Neuronal stem cell (in vitro differentiated cells): ENCODE results near the gene KAZN.

Source experiments
- DNase-seq: peaks from one replicate; pipeline ENCODE4 v3.0.0-alpha.2; 2013; ENCODE audit warnings: low spot score
- H2AFZ ChIP-seq: one replicate; pipeline ENCODE4 v1.6.1; 2013; ENCODE audit warnings: mild to moderate bottlenecking, low read length, inconsistent platforms
- H2AK5ac ChIP-seq: 2 replicates; pipeline ENCODE4 v1.6.1; 2013; ENCODE audit warnings: low read depth, mild to moderate bottlenecking, inconsistent platforms, low read length, moderate library complexity, mixed read lengths
- H2BK120ac ChIP-seq: 2 replicates; pipeline ENCODE4 v1.6.1; 2013; ENCODE audit warnings: low read depth, mild to moderate bottlenecking, inconsistent platforms, low read length, moderate library complexity, mixed read lengths
- H2BK12ac ChIP-seq: one replicate; pipeline ENCODE4 v1.6.1; 2013; ENCODE audit warnings: low read length, inconsistent platforms
- H2BK15ac ChIP-seq: 2 replicates; pipeline ENCODE4 v1.6.1; 2013; ENCODE audit warnings: mild to moderate bottlenecking, low read length, inconsistent platforms, mixed read lengths
- H2BK5ac ChIP-seq: one replicate; pipeline ENCODE4 v1.6.1; 2013; ENCODE audit warnings: inconsistent platforms, mild to moderate bottlenecking, low read length, moderate library complexity
- H3K14ac ChIP-seq: one replicate; pipeline ENCODE4 v1.6.1; 2013; ENCODE audit warnings: low read length, inconsistent platforms
- H3K18ac ChIP-seq: 2 replicates; pipeline ENCODE4 v1.6.1; 2013; ENCODE audit warnings: low read length, inconsistent platforms
- H3K23ac ChIP-seq: 2 replicates; pipeline ENCODE4 v1.6.1; 2013; ENCODE audit warnings: low read depth, mild to moderate bottlenecking, mixed read lengths, low read length, inconsistent platforms; ENCODE audit not compliant: poor library complexity
- H3K27ac ChIP-seq: replicated peaks from 3 replicates; pipeline ENCODE4 v1.5.1; 2013; ENCODE audit warnings: low read length, inconsistent platforms
- H3K27me3 ChIP-seq, 3 experiments: 2 replicates each; pipeline ENCODE4 v1.6.1; 2013; ENCODE audit warnings: low read length in 3 of 3, mild to moderate bottlenecking in 2 of 3, inconsistent platforms in 1 of 3, low read depth in 1 of 3, mixed read lengths in 1 of 3, moderate library complexity in 1 of 3; ENCODE audit not compliant: control insufficient read depth in 3 of 3, insufficient read depth in 3 of 3
- H3K36me3 ChIP-seq, 2 donors: replicated peaks in 1 of 2; 2 replicates each; pipeline ENCODE4 v1.6.1; 2013; ENCODE audit warnings: low read length in 2 of 2; ENCODE audit not compliant: control insufficient read depth in 2 of 2, insufficient read depth in 2 of 2
- H3K4ac ChIP-seq: 2 replicates; pipeline ENCODE4 v1.6.1; 2013; ENCODE audit warnings: inconsistent platforms, mild to moderate bottlenecking, low read length, moderate library complexity
- H3K4me1 ChIP-seq, 2 donors: 1 replicate in 1 of 2; 2 replicates in 1 of 2; pipeline ENCODE4 v1.6.1; 2013; ENCODE audit warnings: low read length in 2 of 2, low read depth in 1 of 2; ENCODE audit not compliant: control insufficient read depth in 2 of 2, insufficient read depth in 1 of 2
- H3K4me2 ChIP-seq: one replicate; pipeline ENCODE4 v1.6.1; 2013; ENCODE audit warnings: mild to moderate bottlenecking, low read length, inconsistent platforms; ENCODE audit not compliant: insufficient read depth, poor library complexity, severe bottlenecking
- H3K4me3 ChIP-seq, 2 donors: 2 replicates each; pipeline ENCODE4 v1.5.1; 2013; ENCODE audit warnings: low read length in 2 of 2, mild to moderate bottlenecking in 2 of 2, inconsistent platforms in 1 of 2, moderate library complexity in 1 of 2
- H3K79me1 ChIP-seq: one replicate; pipeline ENCODE4 v1.6.1; 2013; ENCODE audit warnings: low read depth, mild to moderate bottlenecking, inconsistent platforms, low read length, moderate library complexity
- H3K9ac ChIP-seq: one replicate; pipeline ENCODE4 v1.6.1; 2013; ENCODE audit warnings: mild to moderate bottlenecking, low read depth, low read length, inconsistent platforms; ENCODE audit not compliant: poor library complexity
- H3K9me3 ChIP-seq, 2 donors: replicated peaks in 1 of 2; 2 replicates each; pipeline versions ENCODE3 to v1.6.1; 2013; ENCODE audit warnings: low read length in 2 of 2, mild to moderate bottlenecking in 2 of 2, inconsistent platforms in 1 of 2, low read depth in 1 of 2, mixed read lengths in 1 of 2, moderate library complexity in 1 of 2; ENCODE audit not compliant: control insufficient read depth in 2 of 2, insufficient read depth in 1 of 2
- H4K8ac ChIP-seq: one replicate; pipeline ENCODE4 v1.6.1; 2013; ENCODE audit warnings: low read depth, mild to moderate bottlenecking, inconsistent platforms, low read length, moderate library complexity
- H4K91ac ChIP-seq: one replicate; pipeline ENCODE4 v1.6.1; 2013; ENCODE audit warnings: low read length, low read depth, mild to moderate bottlenecking, inconsistent platforms; ENCODE audit not compliant: poor library complexity
- WGBS, 2 donors: extraction: QIAGEN DNeasy Blood & Tissue Kit; methylation state at CpG; one replicate each; pipeline ENCODE4 v1.1.7; 2013; ENCODE audit warnings: missing lambda C conversion rate in 2 of 2, mixed read lengths in 1 of 2; ENCODE audit not compliant: insufficient read length in 2 of 2, insufficient replicate concordance in 1 of 2; ENCODE audit errors: extremely low coverage in 2 of 2; 5-methylcytosine and 5-hydroxymethylcytosine counted together

Gene KAZN

GRCh38 chr1:14899686-14900085 is 301.2 kb downstream of the KAZN start:
- no CpG with 5 or more reads among the region's 11 CpGs for WGBS, 2 donors
- Histone ChIP-seq H4K8ac (no peak overlapping the region), H2BK15ac (no peak overlapping the region), H3K4me1 (peaks cover 6 to 7% of the 10 kb centered on the region in 2 donors), H2BK120ac (no peak overlapping the region), H2BK5ac (no peak overlapping the region), H3K79me1 (no peaks in the 10 kb centered on the region), H3K36me3 (peaks cover 0 to 8% of the 10 kb centered on the region in 2 donors), H3K4me3 (peak overlapping the region in 1 of 2 donors; percentile 16), H2AFZ (no peak overlapping the region), H4K91ac (no peak overlapping the region), H3K4me2 (no peak overlapping the region), H3K14ac (no peak overlapping the region), H3K27me3 (no peaks in the 10 kb centered on the region), H3K4ac (no peak overlapping the region), H3K18ac (no peak overlapping the region), H3K23ac (no peak overlapping the region), H3K9ac (no peak overlapping the region), H3K9me3 (no peaks in the 10 kb centered on the region), H2AK5ac (no peak overlapping the region), H3K27ac (no peak overlapping the region), H2BK12ac (no peak overlapping the region)
- no peak for DNase-seq

GRCh38 chr1:14901371-14901954 is 303.0 kb downstream of the KAZN start:
- Histone ChIP-seq H3K14ac (no peak overlapping the region), H3K79me1 (no peaks in the 10 kb centered on the region), H3K4me1 (no peaks in the 10 kb centered on the region), H3K9me3 (no peaks in the 10 kb centered on the region), H3K4ac (no peak overlapping the region), H2BK15ac (no peak overlapping the region), H3K4me2 (no peak overlapping the region), H3K4me3 (no peak overlapping the region), H3K18ac (no peak overlapping the region), H4K8ac (no peak overlapping the region), H3K27ac (no peak overlapping the region), H2BK5ac (no peak overlapping the region), H2BK120ac (no peak overlapping the region), H3K23ac (no peak overlapping the region), H3K27me3 (no peaks in the 10 kb centered on the region), H2AFZ (no peak overlapping the region), H4K91ac (no peak overlapping the region), H2BK12ac (no peak overlapping the region), H2AK5ac (no peak overlapping the region), H3K9ac (no peak overlapping the region), H3K36me3 (peaks cover 0 to 8% of the 10 kb centered on the region in 2 donors)
- no CpG with 5 or more reads among the region's 8 CpGs for WGBS, 2 donors
- no peak for DNase-seq

GRCh38 chr1:14903922-14904321 is 305.4 kb downstream of the KAZN start:
- no peak overlapping the region for H3K4ac ChIP-seq
- H4K8ac ChIP-seq: no peak overlapping the region
- no peak overlapping the region for H2BK120ac ChIP-seq
- H3K23ac ChIP-seq: no peak overlapping the region
- H4K91ac ChIP-seq: no peak overlapping the region
- H2BK12ac ChIP-seq: no peak overlapping the region
- H2BK5ac ChIP-seq: no peak overlapping the region
- DNase-seq: no peak
- H3K4me1 ChIP-seq: peaks cover 0 to 2% of the 10 kb centered on the region in 2 donors
- H3K27ac ChIP-seq: no peak overlapping the region
- no CpG with 5 or more reads among the region's 13 CpGs for WGBS, 2 donors
- no peaks in the 10 kb centered on the region for H3K27me3 ChIP-seq
- H2AFZ ChIP-seq: no peak overlapping the region
- H2AK5ac ChIP-seq: no peak overlapping the region
- H3K4me2 ChIP-seq: no peak overlapping the region
- H3K9me3 ChIP-seq: no peaks in the 10 kb centered on the region
- H3K14ac ChIP-seq: no peak overlapping the region
- H3K36me3 ChIP-seq: no peaks in the 10 kb centered on the region
- no peak overlapping the region for H3K9ac ChIP-seq
- no peaks in the 10 kb centered on the region for H3K79me1 ChIP-seq
- H3K4me3 ChIP-seq: no peak overlapping the region
- no peak overlapping the region for H2BK15ac ChIP-seq
- no peak overlapping the region for H3K18ac ChIP-seq

GRCh38 chr1:14906665-14907064 is 308.2 kb downstream of the KAZN start:
- DNase-seq: no peak
- Histone ChIP-seq H2AK5ac (no peak overlapping the region), H3K36me3 (no peaks in the 10 kb centered on the region), H2BK5ac (no peak overlapping the region), H2AFZ (no peak overlapping the region), H3K14ac (no peak overlapping the region), H3K9ac (no peak overlapping the region), H4K91ac (no peak overlapping the region), H2BK120ac (no peak overlapping the region), H3K27me3 (no peaks in the 10 kb centered on the region), H3K4me1 (peaks cover 0 to 2% of the 10 kb centered on the region in 2 donors), H3K79me1 (no peaks in the 10 kb centered on the region), H3K4me2 (no peak overlapping the region), H3K4me3 (no peak overlapping the region), H2BK12ac (no peak overlapping the region), H2BK15ac (no peak overlapping the region), H3K27ac (no peak overlapping the region), H3K18ac (no peak overlapping the region), H4K8ac (no peak overlapping the region), H3K4ac (no peak overlapping the region), H3K23ac (no peak overlapping the region), H3K9me3 (no peaks in the 10 kb centered on the region)
- WGBS, 2 donors: no CpG with 5 or more reads among the region's 6 CpGs
